ENCODE data around the gene NRXN3. TPM values are rescaled to one million over a fixed set of nuclear protein-coding genes. Genes with fewer than 3 reads are reported as not detected.

NRXN3 gene
- total RNA-seq, 5 donors from 2014 or later (not counting 1 experiment from before 2014, with no cell fraction given): not detected

GRCh38 chr14:78164226-78164853 is 5.8 kb upstream of the NRXN3 start:
- ChIA-PET POLR2A (interaction anchor here in 1 of 2 donors (0.6 kb wide), 1 partner anchor 167 kb away, joined by 4 read pairs; no protein-coding TSS in a partner anchor), CTCF (no interaction called here)
- peaks cover 24 to 28% of the 10 kb centered on the region in 2 donors for H3K27me3 Mint-ChIP-seq
- no peaks in the 10 kb centered on the region for H3K9me3 Mint-ChIP-seq
- peaks cover 5 to 14% of the 10 kb centered on the region in 2 experiments for H3K27me3 ChIP-seq (replicated peaks in 1 of 2; ENCODE audit: control insufficient read depth in 2 of 2, extremely low read depth in 1 of 2, insufficient read depth in 2 of 2, low read length in 1 of 2)
- no peak for DNase-seq
- H3K4me3 ChIP-seq (ENCODE audit: control insufficient read depth in 1 of 2, extremely low read depth in 1 of 2, low read length in 1 of 2): no peak overlapping the region
- no peaks in the 10 kb centered on the region for H3K4me1 ChIP-seq (ENCODE audit: control insufficient read depth in 1 of 2, extremely low read depth in 1 of 2, insufficient read depth in 2 of 2, low read length in 2 of 2)
- no peak overlapping the region for H3K27ac ChIP-seq (ENCODE audit: low read length)
- no peaks in the 10 kb centered on the region for H3K36me3 ChIP-seq (ENCODE audit: control insufficient read depth in 2 of 2, extremely low read depth in 1 of 2, insufficient read depth in 1 of 2, low read length in 1 of 2)
- no peak for ATAC-seq (replicated peaks in 1 of 4)
- no peaks in the 10 kb centered on the region for H3K36me3 Mint-ChIP-seq
- H3K4me1 Mint-ChIP-seq: no peaks in the 10 kb centered on the region
- WGBS (ENCODE audit: insufficient coverage): 0% methylated on average over 2 of the region's 8 CpGs
- H3K9me3 ChIP-seq: no peaks in the 10 kb centered on the region
- H3K4me3 Mint-ChIP-seq: no peak overlapping the region
- H3K27ac Mint-ChIP-seq: no peak overlapping the region

GRCh38 chr14:78172428-78172827 is 2.3 kb downstream of the NRXN3 start:
- H3K27me3 ChIP-seq (replicated peaks in 1 of 2; ENCODE audit: control insufficient read depth in 2 of 2, extremely low read depth in 1 of 2, insufficient read depth in 2 of 2, low read length in 1 of 2): peaks cover 5 to 16% of the 10 kb centered on the region in 2 experiments
- 89% methylated on average over 6 of the region's 7 CpGs for WGBS (ENCODE audit: insufficient coverage)
- Mint-ChIP-seq H3K36me3 (no peaks in the 10 kb centered on the region), H3K27me3 (peaks cover 16 to 29% of the 10 kb centered on the region in 2 donors), H3K27ac (no peak overlapping the region), H3K4me3 (no peak overlapping the region), H3K4me1 (no peaks in the 10 kb centered on the region), H3K9me3 (peaks cover 0 to 3% (median 0%) of the 10 kb centered on the region in 3 donors)
- ChIA-PET POLR2A (no interaction called here), CTCF (no interaction called here)
- no peak overlapping the region for H3K4me3 ChIP-seq (ENCODE audit: control insufficient read depth in 1 of 2, extremely low read depth in 1 of 2, low read length in 1 of 2)
- DNase-seq (no peak), ATAC-seq (replicated peaks in 1 of 4) (no peak)
- no peaks in the 10 kb centered on the region for H3K36me3 ChIP-seq (ENCODE audit: control insufficient read depth in 2 of 2, extremely low read depth in 1 of 2, insufficient read depth in 1 of 2, low read length in 1 of 2)
- H3K27ac ChIP-seq (ENCODE audit: low read length): no peak overlapping the region
- H3K9me3 ChIP-seq: no peaks in the 10 kb centered on the region
- H3K4me1 ChIP-seq (ENCODE audit: control insufficient read depth in 1 of 2, extremely low read depth in 1 of 2, insufficient read depth in 2 of 2, low read length in 2 of 2): no peaks in the 10 kb centered on the region

DNA sequence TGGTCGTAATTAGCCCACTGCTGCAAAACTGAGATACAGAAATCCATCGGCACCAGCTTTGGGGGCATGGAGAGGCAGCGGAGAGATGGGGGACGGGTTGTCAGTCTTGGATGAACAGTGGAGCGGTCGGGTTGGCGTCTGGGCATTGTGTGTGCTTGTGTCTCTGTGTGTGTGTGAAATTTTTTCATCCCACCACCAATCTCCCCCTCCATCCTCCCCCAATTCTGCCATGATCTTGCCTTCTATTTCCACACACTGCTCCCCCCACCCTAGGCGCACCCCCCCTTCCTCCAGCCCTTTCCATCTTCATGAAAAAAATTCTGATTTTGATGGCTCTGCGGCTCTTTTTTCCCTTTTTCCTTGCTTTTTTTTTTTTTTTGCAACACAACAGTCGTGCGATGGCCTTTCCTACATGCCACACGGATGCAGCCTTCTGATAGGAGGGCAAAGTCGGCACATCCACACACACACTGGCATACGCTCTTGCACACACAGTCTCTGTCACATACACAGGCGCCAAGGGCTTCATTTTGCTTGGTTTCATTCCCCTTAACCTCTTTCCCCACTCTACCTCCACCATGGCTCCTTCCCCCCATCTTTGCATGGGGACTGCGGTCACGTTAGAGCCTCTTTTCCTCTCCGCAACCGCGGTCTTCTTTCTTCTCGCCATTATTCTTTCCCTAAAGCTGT is 3.3 kb downstream of the NRXN3 start:
- DNase-seq: no peak
- Histone ChIP-seq H3K36me3 (ENCODE audit: control insufficient read depth in 2 of 2, extremely low read depth in 1 of 2, insufficient read depth in 1 of 2, low read length in 1 of 2) (no peaks in the 10 kb centered on the region), H3K4me1 (ENCODE audit: control insufficient read depth in 1 of 2, extremely low read depth in 1 of 2, insufficient read depth in 2 of 2, low read length in 2 of 2) (no peaks in the 10 kb centered on the region), H3K27me3 (replicated peaks in 1 of 2; ENCODE audit: control insufficient read depth in 2 of 2, extremely low read depth in 1 of 2, insufficient read depth in 2 of 2, low read length in 1 of 2) (peaks cover 5 to 13% of the 10 kb centered on the region in 2 experiments), H3K27ac (ENCODE audit: low read length) (no peak overlapping the region), H3K4me3 (ENCODE audit: control insufficient read depth in 1 of 2, extremely low read depth in 1 of 2, low read length in 1 of 2) (no peak overlapping the region), H3K9me3 (no peaks in the 10 kb centered on the region)
- POLR2A ChIA-PET: no interaction called here
- H3K4me3 Mint-ChIP-seq: no peak overlapping the region
- no peaks in the 10 kb centered on the region for H3K36me3 Mint-ChIP-seq
- peaks cover 0 to 3% (median 0%) of the 10 kb centered on the region in 3 donors for H3K9me3 Mint-ChIP-seq
- no peak for ATAC-seq (replicated peaks in 1 of 4)
- CTCF ChIA-PET: no interaction called here
- H3K27me3 Mint-ChIP-seq: peaks cover 15 to 25% of the 10 kb centered on the region in 2 donors
- H3K27ac Mint-ChIP-seq: no peak overlapping the region
- H3K4me1 Mint-ChIP-seq: no peaks in the 10 kb centered on the region
- 85% methylated on average over 11 of the region's 21 CpGs for WGBS (ENCODE audit: insufficient coverage)

GRCh38 chr14:78175412-78175811 is 5.2 kb downstream of the NRXN3 start:
- Mint-ChIP-seq H3K27me3 (peaks cover 18 to 21% of the 10 kb centered on the region in 2 donors), H3K4me1 (no peaks in the 10 kb centered on the region), H3K27ac (no peak overlapping the region), H3K36me3 (no peaks in the 10 kb centered on the region), H3K9me3 (peaks cover 0 to 3% (median 0%) of the 10 kb centered on the region in 3 donors), H3K4me3 (no peak overlapping the region)
- Histone ChIP-seq H3K4me1 (ENCODE audit: control insufficient read depth in 1 of 2, extremely low read depth in 1 of 2, insufficient read depth in 2 of 2, low read length in 2 of 2) (no peaks in the 10 kb centered on the region), H3K4me3 (ENCODE audit: control insufficient read depth in 1 of 2, extremely low read depth in 1 of 2, low read length in 1 of 2) (no peak overlapping the region), H3K9me3 (no peaks in the 10 kb centered on the region), H3K36me3 (ENCODE audit: control insufficient read depth in 2 of 2, extremely low read depth in 1 of 2, insufficient read depth in 1 of 2, low read length in 1 of 2) (no peaks in the 10 kb centered on the region), H3K27ac (ENCODE audit: low read length) (no peak overlapping the region), H3K27me3 (replicated peaks in 1 of 2; ENCODE audit: control insufficient read depth in 2 of 2, extremely low read depth in 1 of 2, insufficient read depth in 2 of 2, low read length in 1 of 2) (peaks cover 0 to 5% of the 10 kb centered on the region in 2 experiments)
- 86% methylated on average over 9 of the region's 9 CpGs for WGBS (ENCODE audit: insufficient coverage)
- CTCF ChIA-PET: no interaction called here
- no peak for ATAC-seq (replicated peaks in 1 of 4)
- POLR2A ChIA-PET: no interaction called here
- DNase-seq: no peak

GRCh38 chr14:78178071-78178470 is 7.9 kb downstream of the NRXN3 start:
- Mint-ChIP-seq H3K4me3 (no peak overlapping the region), H3K36me3 (no peaks in the 10 kb centered on the region), H3K27me3 (peaks cover 7 to 14% of the 10 kb centered on the region in 2 donors), H3K4me1 (no peaks in the 10 kb centered on the region), H3K27ac (no peak overlapping the region), H3K9me3 (no peaks in the 10 kb centered on the region)
- POLR2A ChIA-PET: no interaction called here
- CTCF ChIA-PET: no interaction called here
- ATAC-seq (replicated peaks in 1 of 4) (no peak), DNase-seq (no peak)
- Histone ChIP-seq H3K4me1 (ENCODE audit: control insufficient read depth in 1 of 2, extremely low read depth in 1 of 2, insufficient read depth in 2 of 2, low read length in 2 of 2) (no peaks in the 10 kb centered on the region), H3K27ac (ENCODE audit: low read length) (no peak overlapping the region), H3K9me3 (no peaks in the 10 kb centered on the region), H3K4me3 (ENCODE audit: control insufficient read depth in 1 of 2, extremely low read depth in 1 of 2, low read length in 1 of 2) (no peak overlapping the region), H3K27me3 (replicated peaks in 1 of 2; ENCODE audit: control insufficient read depth in 2 of 2, extremely low read depth in 1 of 2, insufficient read depth in 2 of 2, low read length in 1 of 2) (peaks cover 0 to 5% of the 10 kb centered on the region in 2 experiments), H3K36me3 (ENCODE audit: control insufficient read depth in 2 of 2, extremely low read depth in 1 of 2, insufficient read depth in 1 of 2, low read length in 1 of 2) (no peaks in the 10 kb centered on the region)
- 93% methylated on average over 3 of the region's 3 CpGs for WGBS (ENCODE audit: insufficient coverage)

DNA sequence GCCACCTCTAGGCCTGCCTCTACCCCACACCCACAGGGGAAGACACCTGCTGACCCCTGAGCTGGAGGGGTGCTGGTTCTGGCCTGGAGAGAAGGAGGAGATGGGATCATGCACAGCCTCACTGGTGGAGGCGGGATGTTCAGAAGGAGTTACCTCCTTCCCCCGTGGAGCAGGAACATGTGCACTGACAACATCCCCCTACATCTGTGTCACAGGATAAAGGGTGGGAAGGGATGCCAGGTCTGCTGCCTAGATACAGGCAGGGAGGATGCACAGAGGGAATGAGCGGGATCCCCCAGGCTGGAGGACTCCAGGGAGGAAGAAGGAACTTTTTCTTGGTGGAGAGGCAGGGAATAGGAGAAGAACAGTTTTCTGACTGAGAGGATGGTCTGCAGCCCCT is 8.8 kb downstream of the NRXN3 start:
- WGBS (ENCODE audit: insufficient coverage): 50% methylated on average over 1 of the region's 3 CpGs
- no peaks in the 10 kb centered on the region for H3K36me3 ChIP-seq (ENCODE audit: control insufficient read depth in 2 of 2, extremely low read depth in 1 of 2, insufficient read depth in 1 of 2, low read length in 1 of 2)
- DNase-seq (no peak), ATAC-seq (replicated peaks in 1 of 4) (no peak)
- Mint-ChIP-seq H3K27me3 (peaks cover 6 to 17% of the 10 kb centered on the region in 2 donors), H3K9me3 (no peaks in the 10 kb centered on the region), H3K27ac (no peak overlapping the region), H3K36me3 (no peaks in the 10 kb centered on the region), H3K4me1 (no peaks in the 10 kb centered on the region), H3K4me3 (no peak overlapping the region)
- no peaks in the 10 kb centered on the region for H3K27me3 ChIP-seq (replicated peaks in 1 of 2; ENCODE audit: control insufficient read depth in 2 of 2, extremely low read depth in 1 of 2, insufficient read depth in 2 of 2, low read length in 1 of 2)
- ChIA-PET POLR2A (no interaction called here), CTCF (no interaction called here)
- H3K4me3 ChIP-seq (ENCODE audit: control insufficient read depth in 1 of 2, extremely low read depth in 1 of 2, low read length in 1 of 2): no peak overlapping the region
- no peaks in the 10 kb centered on the region for H3K4me1 ChIP-seq (ENCODE audit: control insufficient read depth in 1 of 2, extremely low read depth in 1 of 2, insufficient read depth in 2 of 2, low read length in 2 of 2)
- H3K27ac ChIP-seq (ENCODE audit: low read length): no peak overlapping the region
- no peaks in the 10 kb centered on the region for H3K9me3 ChIP-seq
